GM12878 (cell line): Measurements from ENCODE around the gene RIOK1. TPM values are rescaled to one million over a fixed set of nuclear protein-coding genes. Genes with fewer than 3 reads are reported as not detected.
A peak's percentile ranks its signal among the peaks of the same experiment; 100 is the strongest.

Experiments
- ATAC-seq: fragments of 200-7000 bp; cut with Tn5 transposase; 3 replicates; pipeline ENCODE4 v1.9.1; 2020; ENCODE audit warnings: mild to moderate bottlenecking, moderate library complexity
- BruUV-seq: library from RNA; stranded (reverse); fragments of 400-500 nt; replicated peaks from 2 replicates; lab custom pipeline; 2021; lab: Mats Ljungman, UMichigan
- CTCF ChIA-PET: fragments of 300-600 bp; sonication (Branson Sonifier 250); formaldehyde crosslinking; extraction: SDS; loops from one replicate; lab custom pipeline; 2021; ENCODE audit warnings: inconsistent platforms; lab: Yijun Ruan, JAX
- POLR2A ChIA-PET: fragments of 350-600 bp; formaldehyde crosslinking; extraction: SDS; loops from one replicate; lab custom pipeline; 2021; ENCODE audit warnings: inconsistent platforms; lab: Charles Lee
- RAD21 ChIA-PET: fragments of 300-600 bp; sonication (Branson Sonifier 250); formaldehyde crosslinking; loops from one replicate; lab custom pipeline; 2023; ENCODE audit warnings: antibody characterized with exemption; ENCODE audit not compliant: unreplicated experiment; lab: Charles Lee
- SMC1A ChIA-PET: fragments of 300-600 bp; sonication (Branson Sonifier 250); formaldehyde crosslinking; loops from one replicate; lab custom pipeline; 2023; ENCODE audit not compliant: unreplicated experiment, uncharacterized antibody; lab: Charles Lee
- DNase-seq: peaks from one replicate; pipeline ENCODE4 v3.0.0-alpha.2; 2011; ENCODE audit warnings: low read depth, low spot score
- FAIRE-seq: peaks from 3 replicates; lab custom pipeline; 2011; peaks lifted over from hg19 to GRCh38; lab: Jason Lieb, UNC
- H2AFZ ChIP-seq: 2 replicates; pipeline ENCODE4 v1.6.0; 2011; ENCODE audit warnings: low read depth, low read length, control low read depth; ENCODE audit not compliant: control insufficient read depth
- H3K27ac ChIP-seq: 2 replicates; pipeline ENCODE4 v1.5.1; 2011; ENCODE audit warnings: control low read depth; ENCODE audit not compliant: control insufficient read depth, insufficient read depth
- H3K27me3 ChIP-seq, 2 experiments: replicated peaks in 1 of 2; 2 replicates each; pipeline versions ENCODE4 v1.6.0 to v1.6.1; 2011; ENCODE audit warnings: low read length in 1 of 2; ENCODE audit not compliant: control insufficient read depth in 2 of 2, insufficient read depth in 2 of 2
- H3K36me3 ChIP-seq, 2 experiments: 2 replicates each; pipeline ENCODE4 v1.5.1; 2011; ENCODE audit warnings: low read length in 1 of 2; ENCODE audit not compliant: control insufficient read depth in 2 of 2, insufficient read depth in 2 of 2
- H3K4me1 ChIP-seq: 2 replicates; pipeline ENCODE4 v1.6.1; 2011; ENCODE audit warnings: mild to moderate bottlenecking, low read length, moderate library complexity, mixed read lengths; ENCODE audit not compliant: control insufficient read depth, insufficient read depth
- H3K4me2 ChIP-seq: 2 replicates; pipeline ENCODE4 v1.6.0; 2011; ENCODE audit warnings: control low read depth; ENCODE audit not compliant: control insufficient read depth, insufficient read depth
- H3K4me3 ChIP-seq: fragments of 200-600 bp; sonication (generic); 2 replicates; pipeline ENCODE4 v1.5.1; 2016
- H3K79me2 ChIP-seq: 2 replicates; pipeline ENCODE4 v1.6.0; 2011; ENCODE audit warnings: low read length; ENCODE audit not compliant: control insufficient read depth, insufficient read depth
- H3K9ac ChIP-seq: 2 replicates; pipeline ENCODE4 v1.8.0; 2011; ENCODE audit warnings: low read length, control low read depth, mixed read lengths; ENCODE audit not compliant: control insufficient read depth, insufficient read depth
- H3K9me3 ChIP-seq: replicated peaks from 3 replicates; pipeline ENCODE4 v1.5.1; 2011; ENCODE audit warnings: mild to moderate bottlenecking, low read length; ENCODE audit not compliant: control insufficient read depth, insufficient read depth
- H4K20me1 ChIP-seq: 2 replicates; pipeline ENCODE4 v1.6.0; 2011; ENCODE audit not compliant: control insufficient read depth, insufficient read depth
- HDAC2 ChIP-seq: fragments of 200-600 bp; sonication (generic); IDR thresholded peaks from 2 replicates; pipeline ENCODE4 v1.6.1; 2017
- HDAC6 ChIP-seq: fragments of 200-600 bp; sonication (generic); IDR thresholded peaks from one replicate; pipeline ENCODE4 v1.8.0; 2017; ENCODE audit warnings: antibody characterized with exemption; ENCODE audit not compliant: unreplicated experiment
- MEF2B ChIP-seq: fragments of 450-650 bp; IDR thresholded peaks from 2 replicates; pipeline ENCODE4 v1.6.1; 2018; ENCODE audit warnings: mild to moderate bottlenecking, moderate library complexity; ENCODE audit not compliant: partially characterized antibody, poor library complexity, severe bottlenecking
- PAX8 ChIP-seq: fragments of 450-650 bp; IDR thresholded peaks from 2 replicates; pipeline ENCODE4 v1.6.1; 2017; ENCODE audit warnings: mild to moderate bottlenecking, moderate library complexity
- POU2F2 ChIP-seq: IDR thresholded peaks from 3 replicates; pipeline ENCODE4 v1.6.1; 2011; ENCODE audit warnings: low read depth, mild to moderate bottlenecking, low read length, borderline replicate concordance
- RAD21 ChIP-seq: IDR thresholded peaks from 2 replicates; pipeline ENCODE4 v1.6.1; 2011; ENCODE audit warnings: mild to moderate bottlenecking, low read depth, low read length, moderate library complexity; ENCODE audit not compliant: insufficient read depth
- RAD51 ChIP-seq: fragments of 450-650 bp; IDR thresholded peaks from 2 replicates; pipeline ENCODE4 v1.6.1; 2016; ENCODE audit warnings: moderate library complexity, mild to moderate bottlenecking, inconsistent platforms
- RUNX3 ChIP-seq: IDR thresholded peaks from 2 replicates; pipeline ENCODE4 v1.6.1; 2012; ENCODE audit warnings: low read length, inconsistent platforms
- SP1 ChIP-seq: IDR thresholded peaks from one replicate; pipeline ENCODE4 v1.6.1; 2011; ENCODE audit warnings: low read depth, low read length
- WRNIP1 ChIP-seq: IDR thresholded peaks from 2 replicates; pipeline ENCODE4 v1.6.1; 2011; ENCODE audit warnings: low read depth, low read length, improper control_type of control experiment, borderline replicate concordance
- ZNF384 ChIP-seq: IDR thresholded peaks from 2 replicates; pipeline ENCODE4 v1.6.1; 2012; ENCODE audit warnings: low read depth, mild to moderate bottlenecking, low read length, improper control_type of control experiment, borderline replicate concordance
- WGBS: methylation state at CpG from one replicate; pipeline ENCODE4 v1.1.6; 2016; ENCODE audit warnings: low lambda C conversion rate; ENCODE audit not compliant: insufficient replicate concordance, insufficient coverage; ENCODE audit errors: missing lambda C conversion rate; 5-methylcytosine and 5-hydroxymethylcytosine counted together
- in situ Hi-C: fragments of 300-500 bp; cut with MboI; formaldehyde crosslinking; loops from 9 replicates; pipeline ENCODE4 v1.14.3; 2018; ENCODE audit warnings: mixed read lengths
- intact Hi-C: fragments of 100-400 bp; cut with micrococcal nuclease; formaldehyde crosslinking; loops from one replicate; pipeline ENCODE4 v1.14.2; 2022; ENCODE audit not compliant: unreplicated experiment
- polyA plus RNA-seq, 11 experiments: library from polyadenylated mRNA; depleted of rRNA in 4 of 11; unstranded in 6 of 11; stranded (reverse) in 5 of 11; fragments of >200 nt; fragmentation: Nextera tagmentation in 4 of 11; fragmentation: Illumina TruSeq in 1 of 11; extraction: Ambion mirVana in 4 of 11; extraction: Trizol in 1 of 11; gene quantifications; 1 replicate in 1 of 11; 2 replicates in 10 of 11; pipeline versions ENCODE4 v1.2.1 to v1.2.3, GENCODE V29; 2011 to 2016; ENCODE audit warnings: inconsistent platforms in 2 of 11, missing spikeins in 2 of 11, low read depth in 1 of 11
- total RNA-seq, 4 experiments: library from RNA; depleted of rRNA in 3 of 4; stranded (reverse); fragments of >200 nt in 3 of 4; fragmentation: Illumina TruSeq in 1 of 4; extraction: Trizol in 1 of 4; gene quantifications; 2 replicates each; pipeline versions ENCODE4 v1.2.1 to v1.2.3, GENCODE V29; 2013 to 2021
- TF ChIP-seq, protein P1 (sequence below): fragments of 450-650 bp; formaldehyde crosslinking; IDR thresholded peaks from 2 replicates; pipeline ENCODE4 v1.5.0; 2022; ENCODE audit warnings: mild to moderate bottlenecking, missing genetic modification characterization

Gene RIOK1
- total and polyA plus RNA-seq, 10 of the 15 experiments (the other 5 are each of a cell fraction or from before 2014, with no cell fraction given): 16.1 to 44.6 (median 33.7) TPM

DNA sequence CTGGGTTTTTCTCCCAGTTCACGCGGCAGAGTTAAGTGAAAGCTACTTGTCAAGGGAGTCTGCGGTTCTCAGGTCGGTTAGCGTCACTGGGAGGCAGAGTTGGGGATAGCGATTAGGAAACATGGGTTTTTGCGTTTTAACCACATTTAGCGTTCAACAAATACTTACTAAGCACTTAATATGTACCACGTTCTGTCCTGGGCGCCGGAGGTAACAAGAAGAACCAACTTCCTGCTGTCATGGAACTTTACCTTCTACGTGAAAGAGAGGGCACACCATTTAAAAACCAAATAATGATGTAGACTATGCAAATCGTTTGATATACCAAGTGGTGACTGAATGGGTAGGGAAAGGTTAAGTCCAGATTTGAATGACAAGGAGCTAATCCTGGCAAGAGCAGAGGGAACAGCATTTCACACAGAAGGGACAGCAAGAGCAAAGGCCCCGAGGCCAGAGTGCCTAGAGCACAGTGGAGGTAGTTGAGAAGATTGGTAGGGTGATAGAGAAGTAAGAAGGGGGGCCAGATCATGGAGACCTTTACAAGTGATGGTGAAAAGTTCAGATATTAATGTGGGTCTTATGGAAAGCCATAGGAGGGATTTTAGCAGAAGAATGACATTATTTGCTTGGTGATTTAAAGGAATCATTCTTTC, 744 bp downstream of the RIOK1 start:
- in situ Hi-C loops: no loop called here
- peak; percentile 9 for ATAC-seq

DNA sequence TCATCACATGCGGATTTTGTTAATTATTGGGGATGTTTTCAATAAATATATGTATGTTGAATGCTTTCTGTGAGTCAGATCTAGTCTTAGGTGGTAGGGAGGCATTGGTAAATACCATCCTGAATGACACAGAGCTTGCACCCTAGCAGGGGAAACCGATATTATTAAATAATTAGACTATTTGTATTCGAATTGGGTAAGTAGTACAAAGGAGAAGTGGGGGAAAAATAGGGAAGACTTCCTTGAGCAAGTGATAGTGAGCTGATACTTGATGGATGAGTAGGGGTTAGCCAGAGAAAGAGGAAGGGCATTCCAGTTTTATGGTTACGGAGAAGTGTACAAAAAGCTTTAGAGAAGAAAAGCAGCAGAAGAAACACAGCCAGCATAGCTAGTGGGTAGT, 1.5 kb downstream of the RIOK1 start:
- DNase-seq: no peak
- ChIA-PET SMC1A (interaction anchor here (1.0 to 5.6 kb wide), 7 partner anchors 20 to 224 kb away, joined by 3 to 41 read pairs (median 4); partner anchors contain the start of gene SNRNP48), CTCF (interaction anchor here (0.7 to 6.0 kb wide), 4 partner anchors 9 to 219 kb away, joined by 3 to 67 read pairs (median 4); no protein-coding TSS in a partner anchor), POLR2A (interaction anchor here (0.6 to 1.6 kb wide), 5 partner anchors 14 to 199 kb away, joined by 3 to 4 read pairs (median 3); partner anchors contain the start of gene SNRNP48), RAD21 (interaction anchor here (0.9 to 2.3 kb wide), 2 partner anchors 114 to 116 kb away, joined by 3 to 15 read pairs; no protein-coding TSS in a partner anchor)
- intact Hi-C loops: loop anchor here (2.0 to 10.0 kb wide), 2 partner anchors 114 to 204 kb away; partner anchors contain the start of gene SNRNP48
- H3K4me2 ChIP-seq: peak overlapping the region; percentile 70
- no peak overlapping the region for H2AFZ ChIP-seq
- no peaks in the 10 kb centered on the region for H3K9me3 ChIP-seq
- no peaks in the 10 kb centered on the region for H4K20me1 ChIP-seq
- TF ChIP-seq SP1 (no peak), ZNF384 (no peak), RAD21 (no peak), PAX8 (no peak), WRNIP1 (no peak)
- TF ChIP-seq, protein P1, sequence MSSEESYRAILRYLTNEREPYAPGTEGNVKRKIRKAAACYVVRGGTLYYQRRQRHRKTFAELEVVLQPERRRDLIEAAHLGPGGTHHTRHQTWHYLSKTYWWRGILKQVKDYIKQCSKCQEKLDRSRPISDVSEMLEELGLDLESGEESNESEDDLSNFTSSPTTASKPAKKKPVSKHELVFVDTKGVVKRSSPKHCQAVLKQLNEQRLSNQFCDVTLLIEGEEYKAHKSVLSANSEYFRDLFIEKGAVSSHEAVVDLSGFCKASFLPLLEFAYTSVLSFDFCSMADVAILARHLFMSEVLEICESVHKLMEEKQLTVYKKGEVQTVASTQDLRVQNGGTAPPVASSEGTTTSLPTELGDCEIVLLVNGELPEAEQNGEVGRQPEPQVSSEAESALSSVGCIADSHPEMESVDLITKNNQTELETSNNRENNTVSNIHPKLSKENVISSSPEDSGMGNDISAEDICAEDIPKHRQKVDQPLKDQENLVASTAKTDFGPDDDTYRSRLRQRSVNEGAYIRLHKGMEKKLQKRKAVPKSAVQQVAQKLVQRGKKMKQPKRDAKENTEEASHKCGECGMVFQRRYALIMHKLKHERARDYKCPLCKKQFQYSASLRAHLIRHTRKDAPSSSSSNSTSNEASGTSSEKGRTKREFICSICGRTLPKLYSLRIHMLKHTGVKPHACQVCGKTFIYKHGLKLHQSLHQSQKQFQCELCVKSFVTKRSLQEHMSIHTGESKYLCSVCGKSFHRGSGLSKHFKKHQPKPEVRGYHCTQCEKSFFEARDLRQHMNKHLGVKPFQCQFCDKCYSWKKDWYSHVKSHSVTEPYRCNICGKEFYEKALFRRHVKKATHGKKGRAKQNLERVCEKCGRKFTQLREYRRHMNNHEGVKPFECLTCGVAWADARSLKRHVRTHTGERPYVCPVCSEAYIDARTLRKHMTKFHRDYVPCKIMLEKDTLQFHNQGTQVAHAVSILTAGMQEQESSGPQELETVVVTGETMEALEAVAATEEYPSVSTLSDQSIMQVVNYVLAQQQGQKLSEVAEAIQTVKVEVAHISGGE (CRISPR knock-in tag): no peak
- H3K36me3 ChIP-seq: peaks cover 0 to 6% of the 10 kb centered on the region in 2 experiments; a peak in 2 of 4 replicates
- no TSS peak for BruUV-seq
- WGBS: 81% methylated on average over 4 of the region's 4 CpGs
- peak overlapping the region; percentile 89 for H3K4me3 ChIP-seq
- H3K27ac ChIP-seq: 0 out of 2 replicates have a peak overlapping the region, but pooled peaks have one; percentile 89
- peaks cover 41% of the 10 kb centered on the region for H3K79me2 ChIP-seq
- H3K9ac ChIP-seq: peak overlapping the region; percentile 91; the same call in 1 of the 2 replicates
- in situ Hi-C loops: no loop called here
- no peak for ATAC-seq
- no peaks in the 10 kb centered on the region; the same call in 1 of the 2 replicates for H3K4me1 ChIP-seq
- no peaks in the 10 kb centered on the region for H3K27me3 ChIP-seq
- FAIRE-seq: no peak

More for the DNA sequence above, 744 bp downstream of the RIOK1 start:
- H3K4me2 ChIP-seq: peak overlapping the region; percentile 70
- no peaks in the 10 kb centered on the region for H3K9me3 ChIP-seq
- H3K27me3 ChIP-seq: no peaks in the 10 kb centered on the region
- DNase-seq (no peak), FAIRE-seq (peak; percentile 86)
- TSS peak; percentile 61 for BruUV-seq
- H3K36me3 ChIP-seq: peaks cover 0 to 6% of the 10 kb centered on the region in 2 experiments; a peak in 2 of 4 replicates
- ChIA-PET CTCF (interaction anchor here (0.8 to 6.0 kb wide), 5 partner anchors 10 to 713 kb away, joined by 3 to 67 read pairs (median 4); no protein-coding TSS in a partner anchor), SMC1A (interaction anchor here (0.8 to 5.6 kb wide), 14 partner anchors 13 to 714 kb away, joined by 3 to 41 read pairs (median 4); partner anchors contain the start of genes SNRNP48 and SSR1), POLR2A (interaction anchor here (0.5 to 1.7 kb wide), 10 partner anchors 10 to 200 kb away, joined by 3 to 6 read pairs (median 4); partner anchors contain the start of genes SNRNP48 and SSR1), RAD21 (interaction anchor here (0.5 to 2.3 kb wide), 6 partner anchors 65 to 200 kb away, joined by 3 to 15 read pairs (median 9); partner anchors contain the start of genes SNRNP48 and SSR1)
- peak overlapping the region; percentile 91 for H3K9ac ChIP-seq
- intact Hi-C loops: loop anchor here (2.0 to 10.0 kb wide), 2 partner anchors 114 to 204 kb away; partner anchors contain the start of gene SNRNP48
- H2AFZ ChIP-seq: peak overlapping the region; percentile 96
- H3K4me3 ChIP-seq: peak overlapping the region; percentile 89
- H3K27ac ChIP-seq: peak overlapping the region; percentile 89
- WGBS: 2% methylated on average over 14 of the region's 14 CpGs
- TF ChIP-seq POU2F2: 0 out of 3 replicates have a peak, but pooled peaks have one; percentile 21
- peak; percentile 46 for TF ChIP-seq RUNX3
- no peak for TF ChIP-seq MEF2B
- TF ChIP-seq RAD51: no peak
- 0 out of 2 replicates have a peak, but pooled peaks have one; percentile 43 for TF ChIP-seq HDAC2
- peak; percentile 1 for TF ChIP-seq HDAC6
- H3K79me2 ChIP-seq: peaks cover 41% of the 10 kb centered on the region
- H3K4me1 ChIP-seq: no peaks in the 10 kb centered on the region; the same call in 1 of the 2 replicates
- no peaks in the 10 kb centered on the region for H4K20me1 ChIP-seq
